Posterior vena cava (tissue), 2 donors: ENCODE measurements around the gene COBLL1. TPM values are rescaled to one million over a fixed set of nuclear protein-coding genes. Genes with fewer than 3 reads are reported as not detected.

Experiments used
- DNase-seq: peaks from one replicate; pipeline ENCODE4 v3.0.0-alpha.2; 2020; ENCODE audit warnings: low spot score
- intact Hi-C, 2 donors: fragments of 100-400 bp; cut with DNase I; formaldehyde crosslinking; loops; one replicate each; pipeline versions ENCODE4 v1.14.1 to v1.14.2; 2022 to 2023
- total RNA-seq, 2 donors: library from RNA; stranded (reverse); fragmentation: NEBNext Ultra II Directional; extraction: Animal tissue kit (Norgen Biotek cat#: 25700); gene quantifications; one replicate each; pipeline ENCODE4 v1.2.1, GENCODE V29; 2021
- donor health status: DM: yes; HTN: yes; CAD: no.
- donor health status: DM: yes; HTN: yes; CAD: no.

The COBLL1 gene
- total RNA-seq, 2 donors from 2014 or later: 76.9 to 92.6 TPM

DNA sequence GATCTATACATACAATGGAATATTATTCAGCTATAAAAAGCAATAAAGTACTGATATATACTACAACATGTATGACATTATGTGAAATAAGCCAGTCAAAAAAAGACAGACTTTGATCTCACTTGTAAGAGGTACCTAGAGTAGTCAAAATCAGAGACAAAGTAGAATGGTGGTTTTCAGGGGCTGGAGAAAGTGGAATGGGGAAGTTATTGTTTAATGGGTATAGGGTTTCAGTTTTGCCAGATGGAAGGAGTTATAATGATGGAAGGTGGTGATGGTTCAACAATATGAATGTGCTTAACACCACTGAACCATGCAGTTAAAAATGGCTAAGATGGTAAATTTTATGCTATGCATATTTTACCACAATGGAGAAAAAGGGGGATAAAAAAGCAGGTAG, 6.3 kb downstream of the COBLL1 start:
- intact Hi-C loops: loop anchor here (10.0 kb wide), 2 partner anchors 51 to 1491 kb away; no protein-coding TSS in a partner anchor
- DNase-seq: no peak

DNA sequence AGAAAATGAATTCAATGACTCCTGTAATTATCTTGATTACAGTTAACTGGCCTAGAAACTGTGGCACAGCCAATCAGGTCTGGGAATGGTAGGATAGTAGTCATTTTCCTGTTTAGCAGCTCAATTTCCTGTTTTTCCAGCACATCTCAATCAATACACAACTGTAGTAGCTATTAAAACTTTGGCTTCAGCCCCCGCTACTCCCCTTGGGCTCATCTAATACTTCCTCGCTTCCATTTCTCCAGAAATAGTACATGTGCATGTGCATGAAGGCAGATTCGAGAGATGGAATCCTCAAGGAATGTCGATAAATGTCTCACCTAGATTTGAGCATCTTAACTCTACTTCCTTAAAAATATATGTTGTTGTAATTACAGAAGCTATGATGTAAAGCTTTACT, 9.7 kb downstream of the COBLL1 start:
- no peak for DNase-seq
- intact Hi-C loops: loop anchor here (10.0 kb wide), 2 partner anchors 47 to 1487 kb away; no protein-coding TSS in a partner anchor

DNA sequence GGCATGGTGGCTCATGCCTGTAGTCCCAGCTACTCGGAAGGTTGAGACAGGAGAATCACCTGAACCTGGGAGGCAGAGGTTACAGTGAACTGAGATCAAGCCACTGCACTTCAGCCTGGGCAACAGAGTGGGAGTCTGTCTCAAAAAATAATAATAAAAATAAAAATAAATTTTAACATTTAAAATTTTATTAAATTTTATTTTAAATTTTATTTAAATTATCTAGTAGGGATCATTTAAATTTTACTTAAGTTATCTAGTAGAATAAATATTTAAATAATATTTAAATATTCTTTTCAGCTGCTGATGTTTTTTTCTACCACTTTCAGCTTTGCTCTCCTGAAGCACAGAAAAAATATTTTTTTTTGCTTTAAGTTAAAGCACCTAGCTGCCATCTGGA, 10.4 kb downstream of the COBLL1 start:
- no peak for DNase-seq
- intact Hi-C loops: loop anchor here (10.0 kb wide), 2 partner anchors 46 to 1486 kb away; no protein-coding TSS in a partner anchor

GRCh38 chr2:164826293-164827243, 15.1 kb downstream of the COBLL1 start:
- DNase-seq: peak; percentile 58
- intact Hi-C loops: no loop called here

DNA sequence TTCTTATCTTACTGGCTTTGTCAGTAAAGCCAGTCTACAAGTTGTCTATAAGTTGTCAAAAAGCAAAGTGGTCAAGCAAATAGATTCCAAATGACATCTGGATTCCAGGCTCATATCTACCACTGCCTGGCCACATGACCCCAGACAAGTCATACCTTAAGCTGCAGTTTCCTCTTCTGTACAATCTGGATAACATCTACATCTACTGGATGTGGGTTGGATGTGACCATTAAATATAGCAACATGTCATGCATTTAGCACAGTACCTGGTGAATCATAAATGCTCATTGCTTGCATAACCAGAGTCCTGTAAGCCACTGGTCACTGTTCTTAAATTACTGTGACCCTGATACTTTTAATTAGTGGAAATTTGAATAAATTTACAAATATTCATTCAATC, 16.8 kb downstream of the COBLL1 start:
- no peak for DNase-seq
- intact Hi-C loops: no loop called here

GRCh38 chr2:164823126-164823525, 18.5 kb downstream of the COBLL1 start:
- intact Hi-C loops: no loop called here
- DNase-seq: no peak

DNA sequence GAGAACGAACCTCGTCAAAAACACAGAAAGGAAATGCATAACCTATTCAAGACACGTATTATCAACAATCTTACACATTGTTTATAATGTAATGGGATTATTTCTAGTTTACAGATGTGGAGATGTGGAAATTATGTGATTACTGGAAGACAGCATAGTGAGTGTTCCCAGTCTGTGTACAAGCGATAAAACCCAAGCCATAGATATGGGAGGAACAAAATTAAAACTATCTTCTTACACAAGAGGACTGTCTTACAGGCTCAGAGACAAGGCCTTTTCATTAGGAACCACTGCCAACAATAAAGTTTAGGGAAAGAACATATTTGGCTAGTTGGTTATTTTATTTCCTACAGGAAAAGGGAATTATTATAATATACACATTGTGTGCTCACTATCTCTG, 20.3 kb downstream of the COBLL1 start:
- intact Hi-C loops: no loop called here
- DNase-seq: no peak

DNA sequence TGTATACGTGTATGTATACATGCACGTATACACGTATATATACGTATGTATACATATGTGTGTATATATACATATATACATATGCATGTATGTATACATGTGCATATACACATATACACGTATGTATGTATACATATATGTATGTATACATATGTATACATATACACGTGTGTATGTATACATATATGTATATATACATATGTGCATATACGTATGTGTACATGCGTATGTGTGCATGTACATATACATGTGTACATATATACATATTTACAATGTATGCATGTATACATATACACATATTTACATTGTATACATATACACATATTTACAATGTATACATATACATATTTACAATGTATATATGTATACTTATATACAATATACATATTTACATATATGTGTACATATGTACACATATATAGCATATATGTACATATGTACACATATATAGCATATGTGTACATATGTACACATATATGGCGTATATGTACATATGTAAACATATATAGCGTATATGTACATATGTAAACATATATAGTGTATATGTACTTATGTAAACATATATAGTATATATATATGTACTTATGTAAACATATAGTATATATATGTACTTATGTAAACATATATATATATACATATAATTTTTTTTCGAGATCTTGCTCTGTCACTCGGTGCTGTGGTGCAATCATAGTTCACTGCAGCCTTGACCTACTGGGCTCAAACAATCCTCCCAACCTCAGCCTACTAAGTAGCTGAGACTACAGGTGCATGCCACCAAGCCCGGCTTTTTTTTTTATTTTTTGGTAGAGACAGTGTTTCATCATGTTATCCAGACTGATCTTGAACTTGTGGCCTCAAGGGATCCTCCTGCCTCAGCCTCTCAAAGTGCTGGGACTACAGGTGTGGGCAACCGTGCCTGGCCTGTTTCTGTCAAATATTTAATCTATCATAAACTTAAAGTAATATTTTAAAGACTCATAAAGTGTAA, 23.2 kb downstream of the COBLL1 start:
- DNase-seq: no peak
- intact Hi-C loops: no loop called here

DNA sequence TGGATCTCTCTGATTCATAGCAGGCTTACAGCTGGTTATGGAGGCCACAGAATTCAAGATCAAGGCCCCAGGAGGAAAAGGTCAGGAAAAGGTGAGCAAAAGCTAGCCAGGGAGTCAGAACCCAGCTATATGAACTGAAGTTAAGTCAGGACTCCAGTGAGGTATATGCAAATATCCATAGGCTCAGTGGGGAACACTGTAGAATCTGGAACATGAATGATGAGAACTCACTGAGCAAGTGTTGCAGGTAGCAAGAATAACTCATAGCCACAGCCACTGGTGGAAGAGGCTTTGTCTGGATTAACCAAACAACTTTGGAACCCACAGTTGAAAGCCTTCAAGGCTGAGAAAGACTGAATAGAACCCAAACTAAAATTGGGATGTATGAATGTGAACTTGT, 24.7 kb downstream of the COBLL1 start:
- intact Hi-C loops: no loop called here
- no peak for DNase-seq

DNA sequence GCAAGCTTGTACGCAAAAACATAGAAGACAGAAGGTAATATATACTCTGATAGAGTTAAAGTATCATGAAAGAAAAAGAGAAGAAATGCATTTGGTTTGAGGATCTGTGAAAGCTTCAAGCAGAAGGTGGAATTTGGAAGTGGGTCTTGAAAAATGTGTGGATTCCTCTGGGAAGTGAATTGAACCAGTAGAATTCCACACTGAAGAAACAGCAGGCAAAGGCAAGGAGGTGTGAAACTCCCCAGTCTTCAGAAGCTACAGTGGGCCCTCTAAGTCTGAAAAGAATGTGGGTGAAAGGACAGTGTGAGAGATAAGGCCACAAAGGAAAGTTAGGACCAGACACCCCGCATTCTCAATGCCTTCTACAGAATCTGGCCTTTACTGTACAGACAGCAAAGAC, 25.6 kb downstream of the COBLL1 start:
- intact Hi-C loops: no loop called here
- no peak for DNase-seq

- intact Hi-C loops: no loop called here
- no peak for DNase-seq
Observed at GRCh38 chr2:164815071-164815793, 26.4 kb downstream of the COBLL1 start.

DNA sequence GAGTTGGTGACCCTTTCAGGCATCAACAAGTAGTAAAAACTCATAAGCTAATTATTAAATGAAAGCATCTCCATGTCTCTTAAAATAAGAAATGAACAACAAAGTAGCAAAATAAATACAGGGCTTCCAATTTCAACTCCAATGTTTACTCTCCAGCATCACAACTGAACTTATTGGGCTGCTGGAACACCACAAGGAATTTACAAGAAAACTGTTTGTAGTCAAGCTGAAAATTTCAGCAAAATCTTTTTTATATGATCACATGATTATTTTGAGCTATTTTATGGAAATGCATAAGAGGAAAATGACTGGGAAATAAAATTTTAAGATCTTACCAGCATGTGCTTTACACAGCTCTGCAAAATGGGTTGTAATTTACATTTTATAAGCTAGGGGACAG, 28.1 kb downstream of the COBLL1 start:
- intact Hi-C loops: no loop called here
- DNase-seq: no peak

DNA sequence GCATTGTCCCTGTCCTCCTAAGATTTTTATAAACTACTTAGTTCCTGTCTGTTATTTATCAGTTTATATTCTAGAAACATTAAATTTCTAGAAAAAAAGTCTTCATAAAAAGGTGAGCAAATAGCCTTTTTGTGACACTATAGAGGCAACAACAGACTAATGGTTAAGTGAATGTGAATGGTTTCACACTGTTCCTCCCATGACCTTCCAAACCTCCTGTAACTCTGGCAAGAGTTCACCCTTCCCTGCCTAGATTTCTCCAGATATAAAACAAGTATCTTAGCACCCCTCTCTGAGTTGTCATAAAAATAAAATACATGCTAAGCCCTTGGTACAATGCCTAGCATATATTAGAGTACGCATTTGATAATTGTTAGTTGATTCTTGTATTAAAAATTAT, 29.2 kb downstream of the COBLL1 start:
- intact Hi-C loops: no loop called here
- no peak for DNase-seq

DNA sequence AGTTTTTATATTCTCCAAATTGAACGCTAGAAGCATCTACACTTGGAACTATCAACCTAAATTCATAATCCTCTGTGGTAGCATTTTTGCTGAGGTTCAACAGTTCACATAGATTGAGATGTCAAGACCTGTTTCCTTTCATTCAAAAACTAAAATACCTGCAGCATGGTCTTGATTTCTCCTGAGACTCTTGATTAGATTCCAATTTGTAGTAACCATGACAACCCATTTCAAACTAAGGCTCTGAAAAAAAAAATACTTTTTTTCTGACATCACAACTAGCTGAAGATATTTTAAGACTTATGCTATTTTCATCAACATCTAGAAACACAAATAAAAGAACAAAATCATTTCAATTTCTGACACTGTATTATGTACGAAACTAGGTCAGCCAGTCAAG, 29.8 kb downstream of the COBLL1 start:
- DNase-seq: no peak

DNA sequence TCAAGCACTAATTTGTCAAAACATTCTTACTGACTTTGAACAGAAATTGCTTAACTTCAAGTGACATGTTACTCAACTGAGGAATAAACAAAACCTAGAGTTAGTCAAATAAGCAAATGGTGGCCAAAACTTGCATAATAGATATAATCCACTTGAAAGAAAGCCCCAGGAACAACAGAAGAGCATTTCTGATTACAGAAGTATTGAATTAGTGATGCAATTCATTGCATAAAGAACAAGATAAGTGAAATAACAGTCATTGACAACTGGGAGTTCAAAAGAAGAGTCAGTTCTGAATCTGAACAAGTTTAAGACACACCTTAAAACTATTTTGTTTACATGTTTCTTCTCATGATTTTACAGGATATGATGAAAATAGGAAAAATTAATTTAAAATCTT, 30.8 kb downstream of the COBLL1 start:
- intact Hi-C loops: no loop called here
- DNase-seq: no peak

More for the DNA sequence above, 29.8 kb downstream of the COBLL1 start:
- intact Hi-C loops: no loop called here

- DNase-seq: no peak
- intact Hi-C loops: no loop called here
Observed at GRCh38 chr2:164808776-164809175, 32.8 kb downstream of the COBLL1 start.

DNA sequence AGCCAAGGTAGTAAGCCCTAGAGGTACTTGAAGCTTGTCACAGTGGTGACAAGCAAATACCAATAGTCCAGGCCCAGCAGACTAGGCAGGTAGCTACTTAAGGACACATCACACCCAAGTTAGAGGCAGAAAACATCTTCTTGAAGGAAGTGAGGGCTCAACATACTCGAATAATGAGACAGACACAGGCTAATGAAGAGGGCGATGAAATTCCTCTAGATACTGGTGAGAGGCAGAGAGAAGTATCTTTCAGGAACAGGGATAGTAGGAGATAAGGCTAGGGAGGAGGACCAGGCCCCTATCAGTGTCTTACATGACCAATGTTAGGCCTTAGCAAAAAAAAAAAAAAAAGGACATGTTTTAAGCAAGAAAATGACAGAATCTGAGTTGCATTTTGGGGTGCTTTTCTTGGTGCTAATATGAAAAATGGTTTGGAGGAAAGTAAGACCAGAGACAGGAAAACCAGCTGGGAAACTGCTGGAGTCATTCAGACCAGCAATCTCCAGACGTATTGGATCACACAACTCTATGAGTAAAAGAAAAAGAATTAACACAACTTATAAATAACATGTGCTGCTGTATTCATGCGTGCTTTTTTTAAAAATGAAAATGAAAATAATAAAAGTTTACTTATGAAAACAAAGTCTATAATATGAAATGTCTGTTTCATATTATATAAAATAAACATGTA, 37.7 kb downstream of the COBLL1 start:
- intact Hi-C loops: no loop called here
- DNase-seq: no peak

GRCh38 chr2:164802095-164802707, 39.4 kb downstream of the COBLL1 start:
- intact Hi-C loops: no loop called here
- DNase-seq: no peak
